Activated T-helper 9 cell treated with anti-CD3 and anti-CD28 coated beads, Interleukin-2, amount 50 U/mL, for 16 hours (primary cell): ENCODE measurements around the gene ZNF598.

Experiments used
- DNase-seq: peaks from one replicate; pipeline ENCODE4 v3.0.0-alpha.2; 2020; ENCODE audit warnings: low read depth

The ZNF598 gene

GRCh38 chr16:2006317-2006716 lies 3.3 kb downstream of the ZNF598 start:
- no peak for DNase-seq

DNA sequence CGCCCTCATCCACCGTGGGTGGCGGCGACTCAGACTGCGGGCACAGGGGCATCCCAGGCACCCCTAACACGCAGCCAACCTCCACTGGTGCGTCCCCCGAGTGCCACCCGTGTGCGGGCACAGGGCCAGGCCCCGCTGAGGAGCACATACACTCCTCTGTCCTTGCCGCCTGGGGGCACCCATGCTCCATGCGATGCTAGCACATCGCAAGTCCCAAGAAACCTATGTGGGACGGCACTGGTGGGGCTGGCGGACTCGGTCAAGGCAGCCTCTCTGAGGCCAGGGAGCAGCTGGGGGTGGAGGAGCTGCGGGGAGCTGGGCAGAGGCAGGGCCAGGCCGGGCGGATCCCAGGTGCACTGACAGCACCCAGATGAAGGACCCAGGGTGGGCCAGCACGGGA lies 4.0 kb downstream of the ZNF598 start:
- no peak for DNase-seq

DNA sequence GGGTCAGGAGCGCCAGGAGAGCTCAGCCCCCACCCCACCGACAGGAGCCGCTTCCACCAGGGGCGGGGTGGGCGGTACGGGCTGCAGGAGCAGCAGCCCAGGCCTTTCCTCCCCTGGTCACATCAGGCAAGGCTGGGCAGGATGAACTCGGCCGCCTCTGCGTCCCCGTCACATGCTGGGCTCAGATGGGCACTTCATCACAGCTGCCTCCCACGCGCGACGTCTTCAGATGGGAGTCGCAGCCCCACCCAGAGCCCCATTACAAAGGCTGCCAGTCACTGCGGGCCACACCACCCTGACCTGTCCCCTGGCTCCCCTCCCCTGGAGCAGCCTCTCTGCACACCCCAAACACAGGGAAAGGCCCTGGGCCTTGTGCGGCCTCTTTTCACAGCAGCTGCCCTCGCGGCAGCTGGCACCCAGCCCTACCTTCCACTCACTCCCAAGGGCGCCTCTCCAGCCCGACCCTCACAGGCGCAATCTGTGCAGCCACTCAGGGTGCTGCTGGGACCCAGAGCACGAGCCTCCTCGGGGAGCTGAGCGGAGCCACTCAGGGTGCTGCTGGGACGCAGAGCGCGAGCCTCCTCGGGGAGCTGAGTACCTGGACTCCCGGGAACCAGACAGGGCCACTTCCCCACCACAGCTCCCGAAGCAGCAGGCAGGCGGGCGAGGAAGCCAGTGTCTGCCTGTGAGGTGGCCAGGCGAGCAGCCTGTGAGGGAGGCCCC lies 4.7 kb downstream of the ZNF598 start:
- no peak for DNase-seq

DNA sequence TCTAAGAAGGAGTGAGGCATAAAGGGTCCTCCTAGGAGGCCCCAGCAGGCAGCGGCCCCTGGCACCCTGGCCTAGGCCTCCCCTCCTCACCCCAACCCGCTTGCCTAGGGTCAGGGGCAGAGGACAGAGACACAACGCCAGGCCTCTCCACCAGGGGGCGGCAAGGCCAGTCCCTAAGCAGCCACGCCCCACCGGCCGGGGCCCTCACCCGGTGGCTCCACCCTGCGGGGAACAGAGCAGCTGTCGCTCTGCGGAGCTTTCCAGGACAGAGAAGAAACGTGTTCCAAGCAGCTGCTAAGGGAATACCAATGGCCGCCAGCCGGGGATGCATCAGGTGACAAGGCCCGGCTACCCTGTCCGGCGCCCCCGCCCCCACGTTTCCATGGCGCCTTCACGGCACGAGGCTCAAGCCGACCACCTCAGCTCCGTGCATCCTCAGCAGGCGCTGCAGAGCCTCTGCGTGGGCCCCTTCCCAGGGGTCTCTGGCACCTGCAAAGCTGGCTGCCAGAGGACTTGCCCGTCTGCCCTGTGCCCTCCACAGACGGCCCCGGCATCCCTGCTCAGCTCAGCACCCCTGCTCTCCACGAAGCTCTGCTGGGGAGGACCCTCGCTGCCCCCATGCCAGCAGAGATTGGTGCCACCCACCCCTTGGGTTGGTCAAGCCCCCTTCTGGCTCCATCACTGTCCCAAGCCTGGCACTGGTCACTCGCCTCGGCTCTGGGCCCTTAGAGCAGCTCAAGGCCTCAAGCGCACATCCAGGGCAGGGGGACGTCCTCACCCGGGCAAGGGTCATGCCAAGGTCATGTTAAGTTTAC lies 5.6 kb downstream of the ZNF598 start:
- DNase-seq = peak; percentile 82

- no peak for DNase-seq
Measured at GRCh38 chr16:2003231-2003826, 6.3 kb downstream of the ZNF598 start.

GRCh38 chr16:2002406-2003230 lies 7.0 kb downstream of the ZNF598 start:
- no peak for DNase-seq

DNA sequence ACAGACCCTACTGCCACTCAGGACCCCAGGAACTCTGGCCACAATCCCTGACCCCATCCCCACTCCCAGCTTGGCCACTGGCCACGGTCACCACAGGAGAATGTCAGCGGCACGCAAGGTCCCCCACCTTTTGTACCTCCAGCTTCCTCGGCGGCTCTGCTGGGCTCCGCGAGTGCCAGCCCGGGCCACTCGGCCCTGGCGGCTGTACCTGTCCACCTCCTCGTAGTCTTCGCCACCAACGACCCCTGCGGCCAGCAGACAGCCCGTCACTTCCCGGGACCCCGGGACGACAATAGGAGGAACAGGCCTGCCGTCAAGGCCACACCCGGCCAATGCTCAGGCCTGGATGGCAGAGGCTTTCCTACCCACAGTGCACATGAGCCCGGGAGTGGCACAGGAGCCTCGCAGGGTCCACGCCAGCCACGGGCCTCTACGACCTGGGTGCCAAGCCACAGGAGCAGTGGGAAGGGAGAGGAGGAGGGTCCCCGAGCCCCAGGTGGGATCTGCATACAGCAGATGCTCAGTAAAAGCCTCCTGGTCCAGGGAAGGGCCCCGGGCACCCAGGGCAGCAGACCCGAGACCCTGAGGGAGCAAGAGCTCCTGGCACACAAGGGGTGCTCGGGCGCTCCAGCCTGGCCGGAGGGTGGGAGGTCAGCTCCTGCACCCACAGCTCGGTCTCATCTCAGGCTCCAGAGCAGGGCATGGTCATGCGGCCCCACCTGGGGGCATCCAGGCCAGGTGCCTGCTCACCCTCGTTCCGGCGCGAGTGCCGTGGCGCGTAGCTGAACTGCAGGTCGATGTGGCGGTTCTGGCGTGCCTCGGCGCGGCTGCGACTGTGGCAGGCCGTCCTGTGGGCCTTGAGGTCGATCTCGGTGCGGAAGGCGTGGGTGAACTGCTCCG lies 7.9 kb downstream of the ZNF598 start:
- no peak for DNase-seq

DNA sequence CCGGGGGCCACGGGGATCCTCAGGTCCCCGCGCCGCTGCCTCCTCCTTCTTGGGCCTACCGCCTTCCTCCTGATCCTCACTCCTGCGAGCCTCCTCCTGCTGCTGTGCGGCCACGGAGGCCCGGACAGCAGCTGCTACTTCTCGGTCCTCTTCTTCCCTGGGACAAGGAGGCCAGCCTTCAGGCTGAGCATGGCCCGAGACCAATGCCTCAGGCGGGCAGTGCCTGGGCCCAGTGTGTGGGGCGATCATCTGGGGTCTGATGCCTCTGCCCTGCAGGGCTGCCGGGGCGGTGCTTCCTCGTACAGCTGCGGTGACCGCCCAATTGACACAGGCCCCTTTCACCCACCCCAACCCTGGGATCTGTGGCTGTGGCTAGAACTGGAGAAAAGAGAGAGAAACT lies 8.6 kb downstream of the ZNF598 start:
- DNase-seq = no peak

GRCh38 chr16:1999866-2000514 lies 9.6 kb downstream of the ZNF598 start:
- no peak for DNase-seq

- no peak for DNase-seq
Measured at GRCh38 chr16:1998852-1999801, 10.5 kb downstream of the ZNF598 start.

- no peak for DNase-seq
Measured at GRCh38 chr16:1998360-1998835, 11.2 kb downstream of the ZNF598 start.

DNA sequence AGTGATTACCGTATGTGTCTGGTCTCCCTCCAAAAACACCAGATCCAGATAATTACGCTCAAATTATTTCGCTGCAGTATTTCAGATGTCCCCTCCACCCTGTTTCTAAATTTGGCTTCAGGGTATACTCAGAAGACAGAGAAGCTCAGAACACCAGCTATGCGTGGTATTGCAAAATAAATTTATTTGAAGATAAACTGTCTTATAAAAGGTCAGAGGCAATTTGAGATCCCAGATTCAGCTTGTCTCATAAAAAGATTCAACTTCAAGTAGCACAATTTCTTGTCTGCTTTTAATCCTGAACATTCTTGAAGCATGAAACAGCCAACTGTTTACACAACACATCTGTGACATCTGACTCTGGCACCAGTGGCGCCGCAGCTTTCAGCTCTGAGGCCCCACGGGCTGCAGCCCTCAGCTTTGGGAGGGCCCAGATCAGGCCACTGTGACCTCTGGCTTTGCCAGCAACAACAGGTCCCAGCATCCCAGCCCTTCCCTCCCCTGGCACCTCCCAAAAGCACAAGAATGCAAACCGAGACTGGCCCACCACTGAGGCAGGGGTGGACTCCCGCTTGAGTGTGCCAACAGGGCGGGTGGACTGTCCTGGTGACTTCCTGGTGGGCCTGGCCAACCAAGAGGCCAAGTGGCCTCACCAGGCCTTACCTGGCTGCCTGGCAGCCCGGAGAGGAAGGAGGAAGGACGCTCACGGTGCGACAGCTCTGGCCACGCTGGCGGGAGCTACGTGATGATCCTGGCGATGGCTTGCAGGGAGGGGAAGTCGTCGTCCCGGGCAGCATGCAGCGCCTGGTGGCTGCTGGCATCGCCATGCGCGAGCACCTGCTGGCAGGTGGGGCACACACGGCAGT lies 11.9 kb downstream of the ZNF598 start:
- DNase-seq = no peak

- no peak for DNase-seq
Measured at GRCh38 chr16:1993731-1994131, 15.9 kb downstream of the ZNF598 start.

DNA sequence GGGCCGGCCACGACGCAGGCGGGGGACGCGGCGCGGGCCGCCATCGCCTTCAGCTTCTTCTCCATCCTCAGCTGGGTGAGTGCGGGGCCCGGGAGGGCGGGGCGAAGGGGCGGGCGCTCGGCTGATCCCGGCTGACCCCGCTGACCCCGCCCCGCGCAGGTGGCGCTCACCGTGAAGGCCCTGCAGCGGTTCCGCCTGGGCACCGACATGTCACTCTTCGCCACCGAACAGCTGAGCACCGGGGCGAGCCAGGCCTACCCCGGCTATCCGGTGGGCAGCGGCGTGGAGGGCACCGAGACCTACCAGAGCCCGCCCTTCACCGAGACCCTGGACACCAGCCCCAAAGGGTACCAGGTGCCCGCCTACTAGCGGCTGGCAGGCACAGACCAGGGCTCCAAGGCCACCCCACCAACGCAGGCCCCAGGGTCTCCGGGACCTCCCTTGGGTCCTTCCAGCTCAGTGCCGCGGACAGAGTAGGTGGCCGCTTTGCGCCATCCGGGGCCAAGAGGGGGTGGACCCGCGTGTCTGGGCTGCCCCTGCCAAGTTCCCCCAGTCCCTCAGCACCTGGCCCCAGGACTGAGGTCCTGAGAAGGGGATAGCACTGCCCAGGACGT lies 16.8 kb downstream of the ZNF598 start:
- no peak for DNase-seq

DNA sequence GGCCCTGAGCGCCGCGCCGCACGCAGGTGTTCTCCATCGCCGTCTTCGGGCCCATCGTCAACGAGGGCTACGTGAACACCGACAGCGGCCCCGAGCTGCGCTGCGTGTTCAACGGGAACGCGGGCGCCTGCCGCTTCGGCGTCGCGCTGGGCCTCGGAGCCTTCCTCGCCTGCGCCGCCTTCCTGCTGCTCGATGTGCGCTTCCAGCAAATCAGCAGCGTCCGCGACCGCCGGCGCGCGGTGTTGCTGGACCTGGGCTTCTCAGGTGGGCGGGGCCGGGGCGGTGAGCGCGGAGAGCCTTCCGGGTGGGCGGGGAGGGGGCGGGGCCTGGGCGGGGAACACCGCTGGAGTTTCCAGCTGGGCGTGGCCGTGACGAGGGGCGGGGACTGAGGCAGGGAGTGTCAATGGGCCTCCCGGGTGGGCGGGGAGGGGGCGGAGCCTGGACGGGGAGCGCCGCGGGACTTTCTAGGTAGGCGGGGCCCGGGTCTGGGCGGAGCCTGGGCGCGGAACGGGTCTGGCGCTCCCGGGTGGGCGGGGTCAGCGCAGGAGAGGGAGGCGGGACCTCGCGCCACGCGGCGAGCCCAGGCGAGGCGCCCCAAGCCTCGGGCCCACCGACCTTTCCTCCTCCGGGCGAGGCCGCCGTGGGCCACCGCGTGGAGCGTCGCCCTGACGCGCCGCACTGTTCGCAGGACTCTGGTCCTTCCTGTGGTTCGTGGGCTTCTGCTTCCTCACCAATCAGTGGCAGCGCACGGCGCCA lies 17.5 kb downstream of the ZNF598 start:
- DNase-seq = peak; percentile 99

DNA sequence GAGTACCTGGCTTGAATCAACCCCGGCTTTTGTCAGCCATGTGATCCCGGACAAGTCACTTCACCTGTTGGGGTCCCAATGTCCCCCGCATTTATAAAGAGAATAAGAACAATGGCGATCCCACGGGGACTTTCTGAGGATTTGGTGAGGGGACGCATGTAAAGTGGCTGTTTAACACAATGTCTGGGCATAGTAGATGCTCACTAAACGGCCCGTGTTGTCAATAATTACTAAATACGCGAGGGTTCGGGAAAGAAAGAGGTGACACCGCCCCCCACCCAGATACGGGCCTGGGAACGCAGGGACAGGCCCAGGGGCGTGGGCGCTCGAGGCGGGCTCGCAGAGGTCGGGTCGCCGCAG lies 18.1 kb downstream of the ZNF598 start:
- DNase-seq = no peak

GRCh38 chr16:1991135-1991551 lies 18.5 kb downstream of the ZNF598 start:
- DNase-seq = no peak
